PFSK-1 (cell line): Measurements from ENCODE around the gene IMPG2.

ENCODE experiments used
- FOXP2 ChIP-seq: optimal IDR thresholded peaks from 2 replicates; pipeline ENCODE3; 2011; ENCODE audit warnings: borderline replicate concordance, control low read depth, inconsistent platforms; ENCODE audit not compliant: insufficient read depth; ENCODE audit errors: extremely low read length, extremely low read depth
- POLR2AphosphoS5 ChIP-seq: IDR thresholded peaks from 2 replicates; pipeline ENCODE4 v1.6.1; 2012; ENCODE audit warnings: low read depth, mild to moderate bottlenecking, control low read depth, low read length, moderate library complexity
- SIN3A ChIP-seq: IDR thresholded peaks from 2 replicates; pipeline ENCODE4 v1.6.1; 2012; ENCODE audit warnings: mild to moderate bottlenecking, low read length, moderate library complexity, borderline replicate concordance; ENCODE audit not compliant: insufficient read depth
- TAF1 ChIP-seq: IDR thresholded peaks from 2 replicates; pipeline ENCODE4 v1.6.1; 2012; ENCODE audit warnings: low read length, control low read depth, borderline replicate concordance; ENCODE audit not compliant: insufficient read depth
- TF ChIP-seq, protein P1 (sequence below), 2 experiments: IDR thresholded peaks; 2 replicates each; pipeline versions ENCODE4 v1.6.1 to v1.8.0; 2011 to 2012; ENCODE audit warnings: low read depth in 2 of 2, low read length in 2 of 2, control low read depth in 1 of 2, inconsistent platforms in 1 of 2, mild to moderate bottlenecking in 1 of 2, moderate library complexity in 1 of 2; ENCODE audit not compliant: insufficient read depth in 1 of 2

The IMPG2 gene

GRCh38 chr3:101229681-101230080 is 90.7 kb downstream of the IMPG2 start:
- TF ChIP-seq FOXP2: no peak
- TF ChIP-seq POLR2AphosphoS5: no peak
- TF ChIP-seq, protein P1, sequence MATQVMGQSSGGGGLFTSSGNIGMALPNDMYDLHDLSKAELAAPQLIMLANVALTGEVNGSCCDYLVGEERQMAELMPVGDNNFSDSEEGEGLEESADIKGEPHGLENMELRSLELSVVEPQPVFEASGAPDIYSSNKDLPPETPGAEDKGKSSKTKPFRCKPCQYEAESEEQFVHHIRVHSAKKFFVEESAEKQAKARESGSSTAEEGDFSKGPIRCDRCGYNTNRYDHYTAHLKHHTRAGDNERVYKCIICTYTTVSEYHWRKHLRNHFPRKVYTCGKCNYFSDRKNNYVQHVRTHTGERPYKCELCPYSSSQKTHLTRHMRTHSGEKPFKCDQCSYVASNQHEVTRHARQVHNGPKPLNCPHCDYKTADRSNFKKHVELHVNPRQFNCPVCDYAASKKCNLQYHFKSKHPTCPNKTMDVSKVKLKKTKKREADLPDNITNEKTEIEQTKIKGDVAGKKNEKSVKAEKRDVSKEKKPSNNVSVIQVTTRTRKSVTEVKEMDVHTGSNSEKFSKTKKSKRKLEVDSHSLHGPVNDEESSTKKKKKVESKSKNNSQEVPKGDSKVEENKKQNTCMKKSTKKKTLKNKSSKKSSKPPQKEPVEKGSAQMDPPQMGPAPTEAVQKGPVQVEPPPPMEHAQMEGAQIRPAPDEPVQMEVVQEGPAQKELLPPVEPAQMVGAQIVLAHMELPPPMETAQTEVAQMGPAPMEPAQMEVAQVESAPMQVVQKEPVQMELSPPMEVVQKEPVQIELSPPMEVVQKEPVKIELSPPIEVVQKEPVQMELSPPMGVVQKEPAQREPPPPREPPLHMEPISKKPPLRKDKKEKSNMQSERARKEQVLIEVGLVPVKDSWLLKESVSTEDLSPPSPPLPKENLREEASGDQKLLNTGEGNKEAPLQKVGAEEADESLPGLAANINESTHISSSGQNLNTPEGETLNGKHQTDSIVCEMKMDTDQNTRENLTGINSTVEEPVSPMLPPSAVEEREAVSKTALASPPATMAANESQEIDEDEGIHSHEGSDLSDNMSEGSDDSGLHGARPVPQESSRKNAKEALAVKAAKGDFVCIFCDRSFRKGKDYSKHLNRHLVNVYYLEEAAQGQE (IDR thresholded peaks at IDR 0.05; ENCODE audit: insufficient read depth in 1 of 2, low read depth in 2 of 2, low read length in 2 of 2): no peak

GRCh38 chr3:101228441-101228840 is 91.9 kb downstream of the IMPG2 start:
- no peak for TF ChIP-seq TAF1

DNA sequence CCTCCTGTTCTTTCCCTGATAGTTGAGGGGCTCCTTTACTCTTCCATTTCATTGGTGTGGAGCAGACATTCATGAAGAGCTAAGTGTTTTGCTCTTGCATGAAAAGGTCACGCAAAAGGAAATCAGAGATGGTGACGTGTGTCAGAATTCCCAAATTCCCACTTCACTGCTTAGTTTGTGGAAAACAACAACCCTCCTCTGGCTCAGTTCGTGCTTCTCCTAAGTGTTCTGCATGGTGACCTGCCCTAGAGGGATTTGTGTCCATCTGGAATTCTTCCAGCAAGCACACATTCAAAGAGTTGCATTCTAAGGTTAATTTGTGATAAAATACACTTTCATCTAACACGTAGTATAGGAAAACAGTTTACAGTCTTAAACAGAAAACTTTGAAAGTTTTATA is 95.6 kb downstream of the IMPG2 start:
- TF ChIP-seq FOXP2: no peak
- TF ChIP-seq SIN3A: no peak
- no peak for TF ChIP-seq TAF1
- TF ChIP-seq POLR2AphosphoS5: no peak
- TF ChIP-seq, protein P1 (IDR thresholded peaks at IDR 0.05; ENCODE audit: insufficient read depth in 1 of 2, low read depth in 2 of 2, low read length in 2 of 2): no peak

GRCh38 chr3:101223016-101223415 is 97.4 kb downstream of the IMPG2 start:
- TF ChIP-seq POLR2AphosphoS5 (no peak), TAF1 (no peak), FOXP2 (no peak), SIN3A (no peak)
- TF ChIP-seq, protein P1 (IDR thresholded peaks at IDR 0.05; ENCODE audit: insufficient read depth in 1 of 2, low read depth in 2 of 2, low read length in 2 of 2): no peak

DNA sequence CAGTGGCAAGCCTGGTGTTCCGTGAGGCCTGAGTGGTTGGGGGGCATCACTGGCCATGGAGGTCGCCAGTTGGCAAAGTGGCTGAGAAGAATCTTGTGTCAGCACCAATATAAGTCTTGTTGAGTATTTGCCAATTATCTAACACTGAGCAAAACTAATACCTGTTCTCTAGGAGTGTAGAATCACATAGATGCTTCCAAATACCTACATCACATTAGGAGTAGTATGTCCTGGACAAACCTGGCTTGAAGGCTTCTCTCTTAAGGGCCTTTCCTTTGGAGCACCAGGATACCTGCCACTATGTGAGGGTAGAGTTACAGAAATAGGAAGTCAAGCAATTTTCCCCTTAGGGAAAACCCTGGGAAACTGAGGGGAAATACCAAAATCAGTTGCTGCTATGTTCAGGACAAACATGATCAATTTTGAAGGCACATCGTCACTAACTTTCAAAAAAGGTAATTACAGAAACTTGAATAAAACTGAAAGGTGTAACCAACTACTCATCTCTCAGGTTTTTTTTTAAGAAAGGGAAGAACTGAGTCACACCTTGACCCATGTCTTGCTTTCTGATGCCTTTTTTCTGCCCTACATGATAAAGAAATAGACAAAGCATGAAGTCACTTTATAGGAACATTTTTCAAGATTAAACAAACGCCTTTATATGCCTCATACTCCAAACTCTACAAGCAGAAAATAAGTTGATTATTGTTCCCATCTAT is 100.4 kb downstream of the IMPG2 start:
- TF ChIP-seq, protein P1 (IDR thresholded peaks at IDR 0.05; ENCODE audit: insufficient read depth in 1 of 2, low read depth in 2 of 2, low read length in 2 of 2): no peak
- no peak for TF ChIP-seq POLR2AphosphoS5
- no peak for TF ChIP-seq FOXP2
- no peak for TF ChIP-seq TAF1
- no peak for TF ChIP-seq SIN3A
